Measurements from ENCODE around the gene PCDHGA1.

DNA sequence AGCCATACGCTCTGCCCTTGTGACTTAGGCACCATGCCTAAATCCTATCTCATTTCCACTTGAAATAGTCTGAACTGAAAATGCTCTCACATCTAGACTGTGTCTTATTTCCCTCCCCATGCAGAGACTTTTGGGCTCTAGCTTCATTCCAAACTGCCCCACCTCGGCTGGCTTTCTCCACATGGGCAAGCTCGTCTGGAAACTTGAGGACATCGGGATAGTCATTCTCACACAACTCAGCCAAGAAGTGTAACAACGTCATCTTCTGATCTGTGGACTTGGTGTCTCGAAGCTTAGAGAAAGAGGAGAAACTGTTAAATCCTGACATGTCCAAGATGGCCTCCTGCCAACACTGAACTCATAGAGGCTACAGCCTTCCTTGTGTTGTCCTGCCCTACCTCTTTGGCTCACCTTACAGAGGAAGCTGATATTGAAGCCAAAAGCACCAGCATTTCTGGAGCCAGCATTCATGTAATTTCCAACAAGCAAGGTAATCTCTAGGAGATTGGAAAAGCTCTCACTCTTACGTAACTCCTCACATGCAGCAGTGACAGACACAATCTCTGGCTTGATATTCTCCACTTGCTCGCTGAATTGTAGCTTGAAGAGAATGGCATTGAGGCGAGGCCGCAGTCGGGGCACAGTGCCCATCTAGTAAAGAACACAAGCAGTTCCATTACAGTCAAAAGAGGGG, 198.1 kb downstream of the PCDHGA1 start:
- TF ChIP-seq EP300 (IDR thresholded peaks at IDR 0.05) (no peak), POLR2A (IDR thresholded peaks at IDR 0.05) (no peak), POLR2AphosphoS5 (IDR thresholded peaks at IDR 0.05) (no peak)
- TF ChIP-seq, protein P1, sequence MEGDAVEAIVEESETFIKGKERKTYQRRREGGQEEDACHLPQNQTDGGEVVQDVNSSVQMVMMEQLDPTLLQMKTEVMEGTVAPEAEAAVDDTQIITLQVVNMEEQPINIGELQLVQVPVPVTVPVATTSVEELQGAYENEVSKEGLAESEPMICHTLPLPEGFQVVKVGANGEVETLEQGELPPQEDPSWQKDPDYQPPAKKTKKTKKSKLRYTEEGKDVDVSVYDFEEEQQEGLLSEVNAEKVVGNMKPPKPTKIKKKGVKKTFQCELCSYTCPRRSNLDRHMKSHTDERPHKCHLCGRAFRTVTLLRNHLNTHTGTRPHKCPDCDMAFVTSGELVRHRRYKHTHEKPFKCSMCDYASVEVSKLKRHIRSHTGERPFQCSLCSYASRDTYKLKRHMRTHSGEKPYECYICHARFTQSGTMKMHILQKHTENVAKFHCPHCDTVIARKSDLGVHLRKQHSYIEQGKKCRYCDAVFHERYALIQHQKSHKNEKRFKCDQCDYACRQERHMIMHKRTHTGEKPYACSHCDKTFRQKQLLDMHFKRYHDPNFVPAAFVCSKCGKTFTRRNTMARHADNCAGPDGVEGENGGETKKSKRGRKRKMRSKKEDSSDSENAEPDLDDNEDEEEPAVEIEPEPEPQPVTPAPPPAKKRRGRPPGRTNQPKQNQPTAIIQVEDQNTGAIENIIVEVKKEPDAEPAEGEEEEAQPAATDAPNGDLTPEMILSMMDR (IDR thresholded peaks at IDR 0.05), result no peak
